ENCODE data around the gene SLC12A8.

DNA sequence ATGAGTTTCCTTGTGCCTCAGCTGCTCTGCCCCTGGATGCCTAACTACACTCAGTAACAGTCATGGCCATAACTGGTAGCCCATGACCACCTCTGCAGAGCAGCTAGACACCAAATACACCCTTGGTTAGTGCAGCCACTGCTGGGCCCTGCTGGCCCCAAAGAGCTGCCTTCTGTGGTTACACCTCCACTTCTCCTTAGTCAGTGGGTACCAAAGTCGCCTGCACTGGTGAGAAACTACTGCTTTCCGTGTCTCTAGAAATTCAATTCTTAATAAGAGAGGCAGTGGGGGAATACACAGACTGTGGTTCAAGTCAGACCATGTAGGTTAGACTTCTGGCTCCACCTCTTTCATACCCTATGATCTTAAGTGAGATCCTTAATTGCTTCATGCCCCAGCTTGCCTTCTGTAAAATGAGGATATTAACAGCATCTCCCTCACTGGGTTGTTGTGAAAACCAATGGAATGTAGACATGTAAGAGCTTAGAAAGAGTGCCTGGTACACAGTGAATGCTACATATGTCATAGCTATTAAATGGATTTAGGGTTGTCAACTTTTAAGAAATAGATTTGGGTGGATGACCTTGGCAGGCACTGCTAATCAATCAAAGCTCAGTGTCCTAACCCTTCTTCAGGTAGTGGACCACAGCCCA, 174.9 kb downstream of the SLC12A8 start:
- TF ChIP-seq ZBTB7A (IDR thresholded peaks at IDR 0.05; ENCODE audit: low read depth) (no peak), TCF12 (IDR thresholded peaks at IDR 0.05; ENCODE audit: low read depth) (no peak), YY1 (IDR thresholded peaks at IDR 0.05; ENCODE audit: low read depth) (no peak), RAD21 (IDR thresholded peaks at IDR 0.05; ENCODE audit: low read depth) (no peak), CEBPB (IDR thresholded peaks at IDR 0.05) (no peak), FOXM1 (IDR thresholded peaks at IDR 0.05; ENCODE audit: borderline replicate concordance, low read depth) (no peak), EGR1 (IDR thresholded peaks at IDR 0.05) (no peak), NFIC (IDR thresholded peaks at IDR 0.05) (no peak), CREB1 (IDR thresholded peaks at IDR 0.05; ENCODE audit: low read depth) (no peak), TAF1 (IDR thresholded peaks at IDR 0.05; ENCODE audit: low read depth) (no peak), EP300 (IDR thresholded peaks at IDR 0.05; ENCODE audit: borderline replicate concordance) (no peak)
- TF ChIP-seq, protein P1, sequence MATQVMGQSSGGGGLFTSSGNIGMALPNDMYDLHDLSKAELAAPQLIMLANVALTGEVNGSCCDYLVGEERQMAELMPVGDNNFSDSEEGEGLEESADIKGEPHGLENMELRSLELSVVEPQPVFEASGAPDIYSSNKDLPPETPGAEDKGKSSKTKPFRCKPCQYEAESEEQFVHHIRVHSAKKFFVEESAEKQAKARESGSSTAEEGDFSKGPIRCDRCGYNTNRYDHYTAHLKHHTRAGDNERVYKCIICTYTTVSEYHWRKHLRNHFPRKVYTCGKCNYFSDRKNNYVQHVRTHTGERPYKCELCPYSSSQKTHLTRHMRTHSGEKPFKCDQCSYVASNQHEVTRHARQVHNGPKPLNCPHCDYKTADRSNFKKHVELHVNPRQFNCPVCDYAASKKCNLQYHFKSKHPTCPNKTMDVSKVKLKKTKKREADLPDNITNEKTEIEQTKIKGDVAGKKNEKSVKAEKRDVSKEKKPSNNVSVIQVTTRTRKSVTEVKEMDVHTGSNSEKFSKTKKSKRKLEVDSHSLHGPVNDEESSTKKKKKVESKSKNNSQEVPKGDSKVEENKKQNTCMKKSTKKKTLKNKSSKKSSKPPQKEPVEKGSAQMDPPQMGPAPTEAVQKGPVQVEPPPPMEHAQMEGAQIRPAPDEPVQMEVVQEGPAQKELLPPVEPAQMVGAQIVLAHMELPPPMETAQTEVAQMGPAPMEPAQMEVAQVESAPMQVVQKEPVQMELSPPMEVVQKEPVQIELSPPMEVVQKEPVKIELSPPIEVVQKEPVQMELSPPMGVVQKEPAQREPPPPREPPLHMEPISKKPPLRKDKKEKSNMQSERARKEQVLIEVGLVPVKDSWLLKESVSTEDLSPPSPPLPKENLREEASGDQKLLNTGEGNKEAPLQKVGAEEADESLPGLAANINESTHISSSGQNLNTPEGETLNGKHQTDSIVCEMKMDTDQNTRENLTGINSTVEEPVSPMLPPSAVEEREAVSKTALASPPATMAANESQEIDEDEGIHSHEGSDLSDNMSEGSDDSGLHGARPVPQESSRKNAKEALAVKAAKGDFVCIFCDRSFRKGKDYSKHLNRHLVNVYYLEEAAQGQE (IDR thresholded peaks at IDR 0.05; ENCODE audit: low read depth), result no peak
- TF ChIP-seq, protein P2, sequence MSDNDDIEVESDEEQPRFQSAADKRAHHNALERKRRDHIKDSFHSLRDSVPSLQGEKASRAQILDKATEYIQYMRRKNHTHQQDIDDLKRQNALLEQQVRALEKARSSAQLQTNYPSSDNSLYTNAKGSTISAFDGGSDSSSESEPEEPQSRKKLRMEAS (IDR thresholded peaks at IDR 0.05), result no peak

Data from Ishikawa (cell line).